GM12878 (cell line): ENCODE measurements around the gene SBNO2. TPM values are rescaled to one million over a fixed set of nuclear protein-coding genes. Genes with fewer than 3 reads are reported as not detected.

Experiments
- BACH1 ChIP-seq: fragments of 450-650 bp; IDR thresholded peaks from 2 replicates; pipeline ENCODE4 v1.6.1; 2017; ENCODE audit warnings: mild to moderate bottlenecking, borderline replicate concordance
- BHLHE40 ChIP-seq, 2 experiments: fragments of 450-650 bp in 1 of 2; IDR thresholded peaks; 2 replicates each; pipeline ENCODE4 v1.6.1; 2011 to 2017; ENCODE audit warnings: low read depth in 2 of 2, borderline replicate concordance in 1 of 2, improper control_type of control experiment in 1 of 2, low read length in 1 of 2, mild to moderate bottlenecking in 1 of 2
- EGR1 ChIP-seq, 2 experiments: IDR thresholded peaks; 1 replicate in 1 of 2; 2 replicates in 1 of 2; pipeline ENCODE4 v1.6.1; 2011 to 2012; ENCODE audit warnings: low read depth in 2 of 2, low read length in 2 of 2, borderline replicate concordance in 1 of 2, mild to moderate bottlenecking in 1 of 2, moderate library complexity in 1 of 2
- EZH2 ChIP-seq: IDR thresholded peaks from 2 replicates; pipeline ENCODE4 v1.6.1; 2012; ENCODE audit warnings: low read depth, mild to moderate bottlenecking, control low read depth, inconsistent platforms, low read length, borderline replicate concordance; ENCODE audit not compliant: control insufficient read depth
- HDGF ChIP-seq: fragments of 450-650 bp; IDR thresholded peaks from 2 replicates; pipeline ENCODE4 v1.6.1; 2016; ENCODE audit warnings: antibody characterized with exemption
- IKZF1 ChIP-seq: fragments of 450-650 bp; conservative IDR thresholded peaks from 2 replicates; pipeline ENCODE4 v1.6.1; 2017; ENCODE audit warnings: antibody characterized with exemption, mild to moderate bottlenecking
- LARP7 ChIP-seq: fragments of 450-650 bp; IDR thresholded peaks from 2 replicates; pipeline ENCODE4 v1.6.1; 2017; ENCODE audit warnings: mild to moderate bottlenecking
- MTA3 ChIP-seq: IDR thresholded peaks from 2 replicates; pipeline ENCODE4 v1.6.1; 2012; ENCODE audit warnings: low read length, inconsistent platforms, borderline replicate concordance
- MXI1 ChIP-seq: fragments of 150-350 bp; IDR thresholded peaks from 2 replicates; pipeline ENCODE4 v1.6.1; 2011; ENCODE audit warnings: low read depth, mild to moderate bottlenecking, inconsistent platforms, low read length, improper control_type of control experiment
- MYB ChIP-seq: fragments of 150-350 bp; IDR thresholded peaks from 2 replicates; pipeline ENCODE4 v1.6.1; 2014; ENCODE audit warnings: mild to moderate bottlenecking, low read depth, low read length, borderline replicate concordance
- NR2F1 ChIP-seq: fragments of 450-650 bp; conservative IDR thresholded peaks from 2 replicates; pipeline ENCODE4 v1.6.1; 2017; ENCODE audit warnings: mild to moderate bottlenecking
- PAX5 ChIP-seq: IDR thresholded peaks from 2 replicates; pipeline ENCODE4 v1.6.1; 2011; ENCODE audit warnings: low read depth, low read length, borderline replicate concordance
- PKNOX1 ChIP-seq: fragments of 450-650 bp; IDR thresholded peaks from 2 replicates; pipeline ENCODE4 v1.6.1; 2016; ENCODE audit warnings: mild to moderate bottlenecking
- POLR2A ChIP-seq: IDR thresholded peaks from 2 replicates; pipeline ENCODE4 v1.6.1; 2011; ENCODE audit warnings: low read depth, mild to moderate bottlenecking, low read length
- RAD21 ChIP-seq: IDR thresholded peaks from 2 replicates; pipeline ENCODE4 v1.6.1; 2011; ENCODE audit warnings: mild to moderate bottlenecking, low read depth, low read length, moderate library complexity; ENCODE audit not compliant: insufficient read depth
- SMAD1 ChIP-seq: fragments of 450-650 bp; IDR thresholded peaks from 2 replicates; pipeline ENCODE4 v1.6.1; 2018; ENCODE audit warnings: mild to moderate bottlenecking, low read depth; ENCODE audit not compliant: partially characterized antibody
- SMARCA5 ChIP-seq: fragments of 450-650 bp; IDR thresholded peaks from 2 replicates; pipeline ENCODE4 v1.6.1; 2017; ENCODE audit warnings: mild to moderate bottlenecking
- SMC3 ChIP-seq: IDR thresholded peaks from 2 replicates; pipeline ENCODE4 v1.6.1; 2011; ENCODE audit warnings: low read length, improper control_type of control experiment, borderline replicate concordance
- SP1 ChIP-seq: IDR thresholded peaks from one replicate; pipeline ENCODE4 v1.6.1; 2011; ENCODE audit warnings: low read depth, low read length
- STAT1 ChIP-seq: fragments of 450-650 bp; conservative IDR thresholded peaks from 2 replicates; pipeline ENCODE4 v1.6.1; 2014; ENCODE audit warnings: antibody characterized with exemption, mild to moderate bottlenecking
- TCF12 ChIP-seq: IDR thresholded peaks from 2 replicates; pipeline ENCODE4 v1.6.1; 2011; ENCODE audit warnings: low read depth, mild to moderate bottlenecking, low read length
- TCF3 ChIP-seq: IDR thresholded peaks from 2 replicates; pipeline ENCODE4 v1.6.1; 2012; ENCODE audit warnings: low read depth, mild to moderate bottlenecking, low read length, borderline replicate concordance; ENCODE audit not compliant: insufficient read depth
- USF1 ChIP-seq: IDR thresholded peaks from 2 replicates; pipeline ENCODE4 v1.6.1; 2011; ENCODE audit warnings: borderline replicate concordance, low read depth, mild to moderate bottlenecking, moderate library complexity, mixed read lengths, low read length; ENCODE audit not compliant: insufficient read depth; ENCODE audit errors: extremely low read length
- ZBED1 ChIP-seq: IDR thresholded peaks from 2 replicates; pipeline ENCODE4 v1.6.1; 2016; ENCODE audit warnings: borderline replicate concordance
- ZBTB4 ChIP-seq: fragments of 450-650 bp; formaldehyde crosslinking; IDR thresholded peaks from 2 replicates; pipeline ENCODE4 v1.4.0; 2022; ENCODE audit warnings: mild to moderate bottlenecking, moderate library complexity
- ZNF384 ChIP-seq: IDR thresholded peaks from 2 replicates; pipeline ENCODE4 v1.6.1; 2012; ENCODE audit warnings: low read depth, mild to moderate bottlenecking, low read length, improper control_type of control experiment, borderline replicate concordance
- polyA plus RNA-seq, 11 experiments: library from polyadenylated mRNA; depleted of rRNA in 4 of 11; unstranded in 6 of 11; stranded (reverse) in 5 of 11; fragments of >200 nt; fragmentation: Nextera tagmentation in 4 of 11; fragmentation: Illumina TruSeq in 1 of 11; extraction: Ambion mirVana in 4 of 11; extraction: Trizol in 1 of 11; gene quantifications; 1 replicate in 1 of 11; 2 replicates in 10 of 11; pipeline versions ENCODE4 v1.2.1 to v1.2.3, GENCODE V29; 2011 to 2016; ENCODE audit warnings: inconsistent platforms in 2 of 11, missing spikeins in 2 of 11, low read depth in 1 of 11
- total RNA-seq, 4 experiments: library from RNA; depleted of rRNA in 3 of 4; stranded (reverse); fragments of >200 nt in 3 of 4; fragmentation: Illumina TruSeq in 1 of 4; extraction: Trizol in 1 of 4; gene quantifications; 2 replicates each; pipeline versions ENCODE4 v1.2.1 to v1.2.3, GENCODE V29; 2013 to 2021

The SBNO2 gene
- total and polyA plus RNA-seq, 10 of the 15 experiments (the other 5 are each of a cell fraction or from before 2014, with no cell fraction given) = 0.08 to 44.6 (median 5.4) TPM

GRCh38 chr19:1113030-1113985 is 60.8 kb downstream of the SBNO2 start (continued):
- peak; percentile 69 for TF ChIP-seq RAD21
- TF ChIP-seq BACH1 = 0 out of 2 replicates have a peak, but pooled peaks have one; percentile 19
- TF ChIP-seq MYB = no peak
- 0 out of 2 replicates have a peak, but pooled peaks have one; percentile 23 for TF ChIP-seq SMARCA5
- no peak for TF ChIP-seq STAT1
- peak; percentile 88 for TF ChIP-seq PKNOX1
- no peak for TF ChIP-seq EZH2
- TF ChIP-seq SMAD1 = no peak
- TF ChIP-seq TCF12 = peak; percentile 82
- TF ChIP-seq SMC3 = peak; percentile 84
- TF ChIP-seq LARP7 = peak; percentile 43; the same call in 1 of the 2 replicates
- peak; percentile 28; the same call in 1 of the 2 replicates for TF ChIP-seq HDGF
- TF ChIP-seq NR2F1 = peak; percentile 24; the same call in 1 of the 2 replicates
- no peak for TF ChIP-seq MXI1
- TF ChIP-seq POLR2A = peak; percentile 61
- peak; percentile 72 for TF ChIP-seq SP1
- TF ChIP-seq IKZF1 = no peak
- no peak for TF ChIP-seq ZNF384
- no peak for TF ChIP-seq ZBTB4 (CRISPR knock-in tag)
- TF ChIP-seq PAX5 = no peak
- TF ChIP-seq MTA3 = no peak
- TF ChIP-seq EGR1 (IDR thresholded peaks at IDR 0.05; ENCODE audit: borderline replicate concordance in 1 of 2, low read depth in 2 of 2, low read length in 2 of 2) = peak in 1 of 2 experiments; percentile 73; a peak in 2 of 3 replicates
- peak in 1 of 2 experiments; percentile 18; a peak in 2 of 4 replicates for TF ChIP-seq BHLHE40 (IDR thresholded peaks at IDR 0.05; ENCODE audit: borderline replicate concordance in 1 of 2, low read depth in 2 of 2, low read length in 1 of 2)
- TF ChIP-seq USF1 = no peak
- no peak for TF ChIP-seq ZBED1
- peak; percentile 88 for TF ChIP-seq TCF3
